Dedifferentiated amniotic fluid mesenchymal stem cell (primary cell): Measurements from ENCODE around the gene NADK.
"Not testable (repeated sequence)": the region's sequence is repeated elsewhere in the genome, so short reads cannot be mapped to it uniquely, and the experiment has no call there.

Source experiments
- DNase-seq: peaks from one replicate; pipeline ENCODE4 v3.0.0-alpha.2; 2016; ENCODE audit errors: extremely low spot score

The NADK gene

DNA sequence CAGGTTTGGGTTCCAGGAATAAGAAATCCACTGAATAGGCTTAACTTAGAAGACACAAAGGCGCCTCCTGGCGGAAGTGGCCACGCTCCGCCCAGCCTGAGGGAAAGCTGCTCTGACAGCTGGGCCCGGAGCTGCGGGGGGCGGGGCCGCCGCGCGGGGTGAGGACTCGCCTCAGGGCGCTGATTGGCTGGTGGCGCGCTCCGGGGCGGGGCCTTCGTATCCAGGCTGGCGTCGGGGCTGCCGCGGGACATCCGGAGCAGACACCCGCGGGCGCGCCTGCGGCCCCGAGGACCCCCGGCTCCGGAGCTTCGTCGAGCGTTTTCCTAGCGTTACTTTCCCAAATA is 31.7 kb downstream of the NADK start:
- not testable (repeated sequence) for DNase-seq

DNA sequence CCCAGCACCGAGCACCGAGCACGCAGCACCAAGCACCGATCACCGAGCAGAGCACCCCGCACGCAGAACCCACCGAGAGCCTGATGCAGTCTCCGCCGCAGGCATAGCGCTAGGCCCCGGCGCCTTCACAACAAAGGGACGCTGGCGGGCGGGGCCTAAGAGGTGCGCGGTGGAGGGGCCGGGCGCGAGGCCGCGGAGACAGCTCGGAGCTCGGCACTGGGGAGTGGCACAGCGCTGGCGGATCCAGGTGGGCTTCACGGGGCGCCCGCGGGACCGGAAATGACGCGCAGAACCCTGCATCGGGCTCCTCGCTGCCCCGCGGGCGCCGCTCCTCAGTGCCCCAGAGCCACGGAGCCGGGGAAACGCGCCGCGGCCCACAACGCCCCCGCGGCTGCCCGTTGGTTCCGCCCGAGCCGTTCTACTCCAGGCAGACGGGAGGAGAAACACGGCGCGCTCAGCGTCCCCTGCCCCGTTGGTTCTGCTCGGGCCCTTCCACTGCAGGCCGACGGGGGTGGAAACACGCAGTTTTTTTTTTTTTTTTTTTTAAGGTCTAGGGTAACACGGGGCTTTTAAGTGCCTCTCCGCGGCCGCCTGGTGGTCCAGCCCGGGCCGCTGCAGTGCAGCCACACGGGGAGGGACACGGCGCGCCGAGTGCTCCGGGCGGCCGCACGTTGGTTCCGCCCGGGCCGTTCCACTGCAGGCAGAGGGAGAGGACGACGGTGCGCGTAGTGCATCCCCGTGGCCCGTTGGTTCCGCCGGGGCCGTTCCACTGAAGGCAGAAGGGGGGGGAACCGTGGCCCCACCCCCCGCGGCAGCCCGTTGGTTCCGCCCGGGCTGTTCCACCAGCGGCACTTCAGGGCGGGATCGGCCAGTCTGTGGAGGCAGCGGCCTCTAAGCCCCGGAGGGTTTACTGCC is 32.4 kb downstream of the NADK start:
- not testable (repeated sequence) for DNase-seq

DNA sequence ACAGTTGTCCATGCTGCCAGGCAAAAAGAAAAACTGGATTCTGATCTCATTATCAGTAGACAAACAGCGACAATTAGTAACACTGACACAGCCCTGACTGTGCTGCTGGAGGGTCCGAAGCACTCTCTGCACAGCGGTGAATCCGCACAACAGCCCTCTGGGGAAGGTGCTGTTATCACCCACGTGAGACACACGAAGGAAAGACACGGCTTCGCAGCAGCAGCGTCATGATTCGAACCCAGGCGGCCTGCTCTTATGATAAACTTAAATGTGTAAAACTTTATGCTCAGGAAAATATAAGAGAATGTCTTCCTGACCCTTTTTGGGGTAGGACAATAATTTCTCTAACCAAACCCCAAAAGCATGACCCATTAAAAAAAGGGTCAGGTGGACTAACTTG is 35.7 kb downstream of the NADK start:
- DNase-seq: not testable (repeated sequence)

DNA sequence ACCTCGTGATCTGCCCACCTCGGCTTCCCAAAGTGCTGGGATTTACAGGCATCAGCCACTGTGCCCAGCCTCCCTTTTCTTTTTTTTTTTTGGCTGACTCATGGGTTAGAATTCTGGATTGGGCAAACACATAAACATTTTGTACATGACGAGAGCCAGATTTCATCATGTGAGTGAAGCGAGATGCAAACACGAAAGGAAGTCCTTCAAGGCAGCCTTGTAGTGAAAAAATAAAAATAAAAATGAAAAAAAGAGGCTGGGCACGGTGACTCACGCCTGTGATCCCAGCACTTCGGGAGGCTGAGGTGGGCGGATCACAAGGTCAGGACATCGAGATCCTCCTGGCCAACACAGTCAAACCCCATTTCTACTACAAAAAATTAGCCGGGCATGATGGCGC is 37.3 kb downstream of the NADK start:
- DNase-seq: peak; percentile 98

DNA sequence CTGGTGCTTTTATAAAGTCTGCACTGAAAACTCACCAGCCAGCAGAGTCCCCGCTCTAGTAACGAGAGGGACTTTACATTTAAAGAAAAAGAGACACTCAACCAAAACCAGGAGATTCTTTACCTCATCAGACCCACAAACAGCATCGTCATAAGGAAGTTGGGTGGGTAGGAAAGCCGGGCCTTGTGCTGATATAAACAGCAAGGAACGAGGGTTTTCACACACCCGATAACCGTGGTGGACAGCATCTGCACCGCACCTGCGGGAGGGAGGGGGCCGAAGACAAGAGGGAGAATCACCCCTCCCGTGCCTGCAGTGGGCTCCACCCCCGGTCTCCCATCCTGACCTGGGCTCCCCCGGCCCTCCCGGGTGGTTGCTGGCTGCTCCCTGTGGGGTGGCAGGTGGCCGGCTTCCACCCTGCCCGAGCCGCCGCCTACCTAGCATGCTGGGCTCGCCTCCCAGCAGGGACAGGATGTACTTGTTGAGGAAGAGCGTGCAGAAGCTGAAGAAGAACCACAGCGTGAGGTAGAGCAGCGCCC is 39.4 kb downstream of the NADK start:
- DNase-seq: not testable (repeated sequence)

DNA sequence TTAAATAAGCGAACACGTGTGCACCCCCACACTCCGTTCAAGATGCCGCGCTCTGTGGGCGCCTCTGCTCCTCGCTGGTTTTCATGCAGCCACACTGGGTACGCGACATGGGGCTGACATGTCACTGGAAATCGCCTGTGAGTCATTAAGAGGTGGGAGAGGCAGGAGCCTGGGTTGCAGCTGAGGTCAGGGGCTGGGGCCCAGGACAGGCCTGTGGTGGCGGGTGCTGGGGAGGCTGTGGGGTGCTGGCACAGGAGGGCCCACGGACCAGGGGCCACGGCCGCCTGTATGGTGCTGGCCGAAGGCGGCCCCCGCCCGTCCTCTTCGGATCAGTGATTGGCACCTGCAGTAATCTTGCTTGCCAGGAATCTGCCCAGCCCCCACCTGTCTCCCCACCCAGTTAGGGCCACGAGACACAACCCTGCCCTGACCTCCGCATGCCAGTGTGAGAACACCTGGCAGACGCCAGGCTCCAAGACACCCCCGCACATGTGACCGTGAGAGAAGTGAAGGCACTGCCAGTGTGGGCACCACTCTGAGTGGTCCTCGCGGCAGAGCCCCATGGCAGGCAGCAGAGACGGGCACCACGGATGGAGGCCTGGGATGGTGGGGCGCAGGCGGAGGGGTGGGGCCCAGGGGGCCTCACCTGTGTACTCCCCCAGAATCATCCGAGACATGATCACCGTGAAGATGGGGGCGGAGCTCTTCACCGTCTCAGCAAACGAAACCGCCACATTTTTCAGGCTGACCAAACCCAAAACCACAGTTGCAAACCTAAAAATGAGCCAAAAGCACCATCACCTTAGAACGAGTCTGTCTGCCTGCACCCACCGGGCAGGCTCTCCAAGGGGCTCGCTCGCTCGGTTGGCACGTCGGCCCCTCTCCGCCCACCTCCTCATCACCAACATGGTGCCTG is 40.3 kb downstream of the NADK start:
- not testable (repeated sequence) for DNase-seq

DNA sequence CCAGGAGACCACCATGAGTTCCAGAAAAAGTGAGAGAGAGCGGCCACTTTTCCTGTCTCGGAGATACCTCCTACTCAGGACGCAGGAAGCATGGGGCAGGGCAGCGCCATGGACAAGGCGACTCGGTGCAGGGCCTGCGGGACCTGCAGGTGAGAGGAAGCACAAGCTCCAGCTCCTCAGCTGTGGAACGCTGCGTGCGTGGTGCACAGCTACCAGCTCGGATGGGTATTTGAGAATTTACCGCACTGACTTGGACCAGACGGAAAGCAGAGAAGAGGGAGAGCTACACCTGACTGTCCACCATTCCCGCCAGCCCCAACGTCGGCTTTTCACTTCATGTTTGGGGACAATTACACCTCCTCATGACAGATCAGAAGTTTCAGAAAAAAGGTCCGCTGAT is 45.9 kb downstream of the NADK start:
- DNase-seq: no peak

DNA sequence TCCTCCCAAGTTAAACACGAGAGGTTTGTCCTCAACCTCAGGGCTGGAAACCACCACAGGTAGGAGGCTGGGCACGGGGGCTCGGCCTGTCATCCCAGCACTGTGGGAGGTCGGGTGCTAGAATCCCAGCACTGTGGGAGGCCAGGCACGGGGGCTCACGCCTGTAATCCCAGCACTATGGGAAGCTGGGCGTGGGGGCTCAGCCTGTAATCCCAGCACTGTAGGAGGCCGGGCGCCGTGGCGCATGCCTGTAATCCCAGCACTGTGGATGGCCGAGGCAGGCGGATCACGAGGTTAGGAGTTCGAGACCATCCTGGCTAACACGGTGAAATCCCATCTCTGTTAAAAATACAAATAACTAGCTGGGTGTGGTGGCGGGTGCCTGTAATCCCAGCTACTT is 47.4 kb downstream of the NADK start:
- no peak for DNase-seq

DNA sequence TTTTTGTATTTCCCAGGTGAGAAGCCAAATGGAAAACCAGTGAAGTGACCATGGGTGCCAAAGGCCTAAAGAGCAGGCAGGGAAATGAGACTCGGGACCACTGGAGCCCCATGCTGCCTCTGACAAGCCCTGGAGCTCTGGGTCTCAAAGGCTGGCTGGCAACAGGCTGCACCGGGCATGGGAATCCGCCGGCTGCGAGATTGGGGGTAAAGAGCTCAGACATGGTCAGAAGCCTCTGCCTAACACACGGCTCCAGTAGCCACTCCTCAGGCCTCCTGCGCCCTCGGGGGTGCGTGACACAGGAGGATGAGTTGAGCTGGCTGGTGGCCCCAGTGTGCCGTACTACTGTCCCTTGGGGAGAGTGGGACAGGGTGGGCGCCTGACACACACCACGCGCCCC is 48.0 kb downstream of the NADK start:
- DNase-seq: not testable (repeated sequence)

DNA sequence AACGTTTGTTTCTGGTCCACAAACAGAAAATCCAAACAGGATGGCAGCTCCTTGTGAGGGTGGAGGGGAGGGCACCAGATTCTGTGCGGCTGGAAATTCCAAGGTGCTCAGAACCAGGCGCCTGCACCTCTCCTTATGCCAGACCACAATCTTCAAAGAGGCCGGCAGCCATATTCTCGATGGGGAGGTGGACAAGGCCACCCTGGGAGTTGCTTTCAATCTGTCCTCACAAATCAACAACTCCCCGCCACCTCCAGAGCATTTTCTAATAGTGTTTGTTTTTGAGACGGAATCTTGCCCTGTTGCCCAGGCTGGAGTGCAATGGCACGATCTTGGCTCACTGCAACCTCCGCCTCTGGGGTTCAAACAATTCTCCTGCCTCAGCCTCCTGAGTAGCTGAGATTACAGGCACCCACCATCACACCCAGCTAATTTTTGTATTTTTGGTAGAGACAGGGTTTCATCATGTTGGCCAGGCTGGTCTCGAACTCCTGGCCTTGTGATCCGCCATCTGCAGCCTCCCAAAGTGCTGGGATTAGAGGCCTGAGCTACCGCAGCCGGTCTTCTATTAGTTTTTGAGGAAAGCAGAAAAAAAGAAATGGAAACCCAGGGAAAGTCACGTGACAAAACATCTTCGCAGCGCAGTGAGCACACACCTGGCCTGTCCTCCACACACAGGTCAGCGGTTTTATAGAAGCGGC is 49.0 kb downstream of the NADK start:
- not testable (repeated sequence) for DNase-seq

DNA sequence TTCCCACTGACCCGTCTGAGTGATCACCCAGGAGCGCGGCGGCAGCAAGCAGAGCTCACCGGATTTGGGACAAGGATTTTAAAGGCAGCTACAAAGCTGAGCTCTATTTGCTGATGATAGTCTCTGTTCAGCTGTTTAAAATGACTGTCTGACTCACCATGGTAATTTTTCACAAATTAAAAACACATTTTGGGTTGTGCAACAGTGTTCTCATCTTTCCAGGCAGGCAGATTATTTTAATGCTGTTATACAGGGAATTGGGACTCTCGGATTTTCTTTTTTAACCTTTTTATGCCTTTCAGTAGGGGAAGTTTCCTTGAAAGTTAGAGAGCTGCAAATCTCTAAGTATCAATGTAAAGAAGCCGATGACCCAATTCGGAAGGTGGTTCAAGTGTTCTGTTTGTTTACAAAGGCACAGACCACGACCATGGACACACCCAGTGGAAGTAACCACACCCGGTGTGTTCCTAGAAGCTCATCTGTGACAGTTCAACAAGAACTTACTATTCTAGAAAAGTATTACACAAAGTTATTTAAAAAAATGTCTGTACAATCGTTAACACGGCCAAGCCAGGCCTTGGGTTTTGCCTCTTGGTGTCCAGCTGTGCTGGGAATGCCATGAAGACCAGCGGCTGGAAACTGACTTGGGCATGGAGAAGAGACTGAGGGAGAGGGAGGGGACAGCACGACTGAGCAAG is 49.8 kb downstream of the NADK start:
- peak; percentile 64 for DNase-seq

DNA sequence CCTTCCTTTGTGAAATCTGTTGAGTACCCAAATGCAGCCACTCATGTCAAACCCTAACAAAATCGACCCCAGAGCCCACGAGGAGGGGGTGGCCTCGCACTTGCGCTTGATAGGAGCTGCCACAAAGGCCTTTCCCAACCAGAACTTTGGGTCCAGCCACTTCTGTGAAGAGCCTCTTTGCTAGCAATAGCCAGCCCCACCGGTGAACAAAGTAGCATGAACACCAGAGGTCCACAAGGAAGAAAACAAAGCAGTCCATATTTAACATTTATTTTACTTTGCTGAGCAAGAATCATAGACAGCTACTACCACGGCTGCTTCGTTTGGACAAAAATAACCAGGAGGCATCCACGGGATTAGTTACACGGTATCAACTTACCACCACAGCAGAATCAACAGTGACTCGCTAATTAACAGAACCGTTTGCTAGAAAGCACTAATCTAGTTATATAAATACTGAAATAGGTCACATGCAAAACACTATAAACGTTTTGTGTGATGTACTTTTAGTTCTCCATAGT is 51.1 kb downstream of the NADK start:
- not testable (repeated sequence) for DNase-seq

DNA sequence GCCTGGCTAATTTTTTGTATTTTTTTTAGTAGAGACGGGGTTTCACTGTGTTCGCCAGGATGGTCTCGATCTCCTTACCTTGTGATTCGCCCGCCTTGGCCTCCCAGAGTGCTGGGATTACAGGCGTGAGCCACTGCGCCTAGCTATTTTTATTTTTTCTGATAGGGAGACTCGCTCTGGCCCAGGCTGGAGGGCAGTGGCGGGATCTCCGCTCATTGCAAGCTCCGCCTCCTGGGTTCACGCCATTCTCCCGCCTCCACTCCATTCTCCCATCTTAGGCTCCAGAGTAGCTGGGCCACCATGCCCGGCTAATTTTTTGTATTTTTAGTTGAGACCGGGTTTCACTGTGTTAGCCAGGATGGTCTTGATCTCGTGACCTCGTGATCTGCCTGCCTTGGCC is 52.2 kb downstream of the NADK start:
- not testable (repeated sequence) for DNase-seq

DNA sequence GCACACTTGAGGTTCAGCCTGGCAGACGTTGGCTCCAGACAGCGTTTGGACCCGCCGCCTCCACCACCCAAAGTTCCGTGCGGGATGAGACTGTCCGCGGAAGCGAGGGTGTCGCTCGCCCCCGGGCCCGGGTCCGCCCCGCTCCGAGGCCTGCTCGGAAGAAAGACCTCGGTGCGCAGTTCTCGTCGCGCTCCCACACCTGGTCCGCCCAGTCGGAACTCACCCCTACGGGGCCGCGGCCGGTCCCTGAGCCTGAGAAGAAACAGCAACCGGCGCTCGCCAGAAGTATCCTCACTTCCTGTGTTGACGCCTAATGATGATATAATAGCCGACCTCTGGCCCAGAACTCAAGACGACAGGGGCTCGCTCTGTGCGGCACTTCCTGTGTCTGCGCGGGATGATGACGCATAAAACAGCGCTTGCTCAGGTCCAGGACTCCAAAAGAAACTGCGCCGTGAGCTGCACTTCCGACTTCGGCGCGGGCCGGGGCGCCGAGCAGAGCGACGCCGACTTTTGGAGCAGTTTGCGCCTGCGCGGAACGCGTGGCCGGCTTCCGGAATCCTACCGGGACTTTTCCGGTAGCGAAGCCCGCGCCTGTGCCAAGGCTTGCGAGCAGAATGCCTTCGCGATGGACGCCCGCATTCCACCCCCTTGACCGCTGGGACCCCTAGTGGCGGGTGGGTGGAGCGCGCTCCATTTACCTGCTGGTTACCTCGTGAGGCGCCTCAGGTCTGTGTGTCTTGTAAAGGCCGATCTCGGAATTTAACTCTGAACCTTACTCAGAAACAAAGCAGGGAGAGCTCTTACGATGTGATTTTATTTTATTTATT is 54.0 kb downstream of the NADK start, which contains the start of gene CDK11A:
CDK11A (minus strand) TSS at position 323 of the 830 bp plus-strand sequence. CDS start 1,539 bp downstream, outside the sequence.
- DNase-seq: peak; percentile 98

DNA sequence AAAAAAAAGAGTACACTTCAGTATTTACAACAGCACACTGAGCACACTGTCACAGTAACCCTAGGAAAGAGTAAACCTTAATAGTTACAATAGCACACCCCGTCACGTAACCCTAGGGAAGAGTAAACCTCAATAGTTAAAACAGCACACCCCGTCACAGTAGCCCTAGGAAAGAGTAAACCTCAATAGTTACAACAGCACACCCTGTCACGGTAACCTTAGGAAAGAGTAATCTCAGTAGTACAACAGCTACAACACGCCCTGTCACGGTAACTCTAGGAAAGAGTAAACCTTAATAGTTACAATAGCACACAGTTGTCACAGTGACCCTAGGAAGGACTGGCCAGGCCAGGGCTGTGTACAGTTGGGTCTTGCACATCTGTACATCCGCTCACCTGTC is 57.1 kb downstream of the NADK start:
- no peak for DNase-seq

DNA sequence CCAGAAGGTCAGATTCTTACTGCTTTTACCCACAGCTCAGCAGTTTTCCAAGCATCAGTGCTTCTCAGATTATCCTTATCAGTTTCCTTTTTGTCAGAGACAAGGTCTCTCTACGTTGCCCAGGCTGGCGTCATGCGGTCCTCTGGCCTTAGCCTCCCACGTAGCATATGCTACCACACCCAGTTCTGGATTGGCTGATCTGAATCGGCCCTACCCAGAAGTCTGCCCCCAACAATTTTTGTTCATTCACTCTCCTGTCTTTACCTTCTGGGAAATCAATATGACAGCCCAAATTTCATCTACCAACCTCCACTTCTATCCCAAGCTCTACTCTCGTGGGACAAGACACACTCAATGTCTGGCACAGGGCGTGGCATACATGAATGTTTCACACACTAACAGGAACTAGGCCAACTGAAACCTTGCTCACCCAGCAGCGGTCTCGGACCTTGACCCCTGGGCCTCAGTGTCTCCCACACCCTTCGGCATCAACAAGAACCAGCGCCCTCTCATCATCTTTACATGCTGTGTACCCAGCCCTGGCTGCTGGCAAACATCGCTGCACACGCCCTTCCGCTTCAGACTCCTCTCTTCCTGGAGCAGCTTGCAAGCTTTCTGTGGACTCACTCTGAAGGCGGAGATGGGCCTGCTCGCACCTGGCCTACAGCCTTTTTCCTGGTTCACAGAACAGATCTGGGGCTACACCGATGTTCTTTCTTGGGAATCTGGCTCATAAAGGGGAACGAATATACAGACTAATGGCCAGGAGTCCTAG is 63.0 kb downstream of the NADK start:
- not testable (repeated sequence) for DNase-seq

DNA sequence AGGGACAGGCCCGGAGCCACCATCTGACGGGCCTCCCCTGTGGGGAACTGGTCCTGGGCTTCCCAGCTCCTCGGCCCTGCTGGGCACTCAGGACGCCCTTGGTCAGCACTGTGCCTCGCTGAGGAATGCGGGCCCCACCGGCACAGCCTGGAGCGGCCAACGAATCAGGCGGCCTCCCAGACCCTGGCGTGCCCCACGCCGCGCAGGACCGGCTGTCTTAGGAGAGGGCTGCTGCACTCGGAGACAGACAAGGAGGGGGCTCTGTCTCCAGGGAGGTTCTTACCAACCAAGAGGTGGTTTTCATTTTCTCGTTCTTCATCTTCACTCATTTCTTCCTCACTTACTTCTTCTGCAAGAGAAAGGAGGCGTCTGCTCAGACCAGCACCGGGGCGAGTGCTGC is 70.4 kb downstream of the NADK start:
- DNase-seq: not testable (repeated sequence)

DNA sequence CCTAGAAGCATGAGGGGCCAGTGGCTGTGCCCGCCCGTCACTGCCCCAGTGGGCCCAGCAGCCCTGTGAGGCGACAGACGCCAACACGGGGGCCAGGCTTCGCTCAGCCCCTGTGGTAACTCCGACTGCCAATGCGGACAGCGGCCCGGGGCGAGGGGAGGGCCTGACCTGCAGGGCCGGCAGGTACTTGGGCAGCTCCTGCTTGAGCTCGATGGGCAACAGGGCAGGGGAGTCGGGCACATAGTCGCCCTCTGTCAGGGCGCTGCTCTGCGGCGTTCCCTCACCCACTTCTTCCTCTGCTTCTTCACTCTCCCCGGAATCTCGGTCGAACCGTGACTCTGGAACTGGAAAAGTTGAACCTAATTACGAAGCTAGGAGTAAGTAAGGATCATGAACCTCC is 71.0 kb downstream of the NADK start:
- not testable (repeated sequence) for DNase-seq

DNA sequence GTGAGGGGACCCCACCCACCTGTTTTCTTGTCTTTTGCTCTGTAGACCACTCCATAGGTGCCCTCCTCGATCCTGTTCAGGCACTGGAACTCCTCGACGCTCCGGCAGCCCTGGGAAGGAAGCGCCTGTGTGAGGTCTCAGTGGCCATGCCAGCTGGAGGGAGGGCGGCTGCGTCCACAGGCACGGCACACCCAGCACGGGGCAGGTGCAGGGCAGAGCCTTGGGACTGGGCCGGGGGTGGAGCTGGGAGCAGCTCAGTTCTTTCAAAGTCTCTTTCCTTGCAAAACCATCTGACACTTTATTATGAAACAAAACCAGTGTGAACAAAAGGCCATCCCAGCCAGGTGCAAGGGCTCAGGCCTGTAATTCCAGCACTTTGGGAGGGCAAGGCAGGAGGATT is 72.6 kb downstream of the NADK start:
- DNase-seq: not testable (repeated sequence)
